Measurements from ENCODE around the gene MFSD6.

The MFSD6 gene

DNA sequence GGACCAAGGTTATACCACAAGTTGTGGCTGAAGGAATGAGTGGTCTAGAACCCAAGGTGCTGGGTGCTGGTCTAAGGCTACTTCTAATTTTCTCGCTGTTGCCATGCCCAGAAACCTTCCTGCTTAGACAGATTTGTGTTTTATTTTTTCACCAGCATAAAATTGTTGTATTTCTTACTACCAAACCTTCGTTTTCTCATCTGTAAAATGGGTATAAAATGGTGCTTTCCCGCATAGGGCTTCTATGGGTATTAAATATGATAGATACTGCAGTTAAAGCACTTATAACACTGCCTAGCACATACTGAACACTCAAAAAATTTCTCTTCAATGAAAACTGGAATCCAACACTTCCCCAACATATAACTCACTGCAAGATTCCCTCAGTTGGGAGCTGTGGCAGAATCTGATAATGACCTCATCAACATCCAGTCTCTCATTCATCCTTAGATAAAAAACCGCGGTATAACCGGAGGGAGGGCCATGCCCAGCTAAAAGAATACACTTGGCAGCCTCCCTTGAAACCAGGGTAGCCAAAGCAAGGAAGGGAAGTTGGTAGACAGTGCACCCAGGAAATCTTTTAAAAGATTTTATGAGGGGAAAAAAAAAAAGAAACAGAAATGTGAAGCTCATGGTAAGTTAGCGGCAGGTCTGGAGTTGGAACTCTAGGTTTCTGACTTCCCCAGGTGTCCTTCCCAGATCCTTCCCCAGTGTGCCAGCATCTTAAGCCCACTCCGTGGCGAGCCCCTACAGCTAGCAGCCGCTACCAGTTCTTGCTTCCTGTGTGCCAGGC, 125.2 kb downstream of the MFSD6 start:
- peak overlapping the region; percentile 80 to 98 (median 96) for H3K27ac ChIP-seq
- H3K4me1 ChIP-seq, result peaks cover 44 to 59% (median 54%) of the 10 kb centered on the region in 10 experiments
- H3K27me3 ChIP-seq, result no peaks in the 10 kb centered on the region
- no peak for TF ChIP-seq Cebpa-rat (IDR thresholded peaks at IDR 0.05)
- peak overlapping the region; percentile 60 to 81 (median 72) for H3K4me3 ChIP-seq
- peak overlapping the region; percentile 85 to 97 (median 94) for H3K9ac ChIP-seq
- peaks cover 17 to 23% (median 21%) of the 10 kb centered on the region in 11 experiments for H3K9me3 ChIP-seq (replicated peaks in 1 of 11)
- peak overlapping the region; percentile 81 to 99 (median 90) for H3K4me2 ChIP-seq
- no peaks in the 10 kb centered on the region for H4K20me1 ChIP-seq
- peaks cover 0 to 17% (median 7%) of the 10 kb centered on the region in 11 experiments; a peak in 10 of 22 replicates for H3K36me3 ChIP-seq

GRCh38 chr2:190533968-190534309, 125.8 kb downstream of the MFSD6 start:
- Histone ChIP-seq H3K9ac (peak overlapping the region; percentile 85 to 97 (median 94)), H3K36me3 (peaks cover 0 to 17% (median 7%) of the 10 kb centered on the region in 11 experiments; a peak in 10 of 22 replicates), H3K27ac (peak overlapping the region; percentile 80 to 98 (median 96)), H3K4me2 (peak overlapping the region; percentile 81 to 99 (median 90)), H3K4me1 (peaks cover 39 to 57% (median 51%) of the 10 kb centered on the region in 10 experiments), H3K4me3 (peak overlapping the region; percentile 60 to 81 (median 72)), H3K9me3 (replicated peaks in 1 of 11) (peaks cover 23 to 28% (median 27%) of the 10 kb centered on the region in 11 experiments), H3K27me3 (no peaks in the 10 kb centered on the region), H4K20me1 (no peaks in the 10 kb centered on the region)
- TF ChIP-seq Cebpa-rat (IDR thresholded peaks at IDR 0.05), result 0 out of 22 replicates have a peak, but pooled peaks of 1 of the 11 experiments have one; percentile 25

- Histone ChIP-seq H4K20me1 (no peaks in the 10 kb centered on the region), H3K36me3 (peaks cover 0 to 17% (median 8%) of the 10 kb centered on the region in 11 experiments; a peak in 11 of 22 replicates), H3K9ac (peak within 1 kb of the TSS; percentile 85 to 97 (median 94)), H3K4me3 (peak within 1 kb of the TSS; percentile 60 to 81 (median 72)), H3K27me3 (no peaks in the 10 kb centered on the region), H3K9me3 (replicated peaks in 1 of 11) (peaks cover 28 to 34% (median 33%) of the 10 kb centered on the region in 11 experiments), H3K4me2 (peak within 1 kb of the TSS; percentile 81 to 99 (median 90)), H3K27ac (peak within 1 kb of the TSS; percentile 80 to 98 (median 96)), H3K4me1 (peaks cover 35 to 57% (median 49%) of the 10 kb centered on the region in 10 experiments)
- TF ChIP-seq Cebpa-rat (IDR thresholded peaks at IDR 0.05), result no peak
Measured at GRCh38 chr2:190534310-190535120, 126.4 kb downstream of the MFSD6 start, which contains the start of gene NEMP2. Gene NEMP2, minus strand, starts transcription at chr2:190534722. Its CDS starts 67 bp downstream, at chr2:190534655.

DNA sequence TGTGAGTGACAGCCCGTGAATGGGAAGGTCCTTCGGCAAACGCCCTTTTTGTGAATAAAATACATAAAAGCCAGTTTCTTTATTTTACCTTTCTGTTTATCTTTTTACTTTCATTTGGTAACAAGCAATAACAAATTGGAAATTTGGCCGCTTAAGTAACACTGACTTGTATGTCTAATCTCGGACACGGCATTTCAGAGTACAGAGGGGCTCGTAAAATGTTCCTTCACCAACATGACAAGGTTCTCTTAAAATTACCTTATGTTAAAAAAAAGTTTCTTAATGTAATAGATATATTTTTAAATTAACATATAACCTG, 126.9 kb downstream of the MFSD6 start:
- no peaks in the 10 kb centered on the region for H4K20me1 ChIP-seq
- H3K27ac ChIP-seq, result peak overlapping the region; percentile 80 to 98 (median 96)
- H3K4me3 ChIP-seq, result peak overlapping the region; percentile 60 to 81 (median 72)
- H3K9ac ChIP-seq, result peak overlapping the region; percentile 85 to 97 (median 94)
- peak overlapping the region; percentile 81 to 99 (median 90) for H3K4me2 ChIP-seq
- peaks cover 0 to 17% (median 9%) of the 10 kb centered on the region in 11 experiments; a peak in 15 of 22 replicates for H3K36me3 ChIP-seq
- H3K27me3 ChIP-seq, result no peaks in the 10 kb centered on the region
- no peak for TF ChIP-seq Cebpa-rat (IDR thresholded peaks at IDR 0.05)
- peaks cover 29 to 51% (median 44%) of the 10 kb centered on the region in 10 experiments for H3K4me1 ChIP-seq
- H3K9me3 ChIP-seq (replicated peaks in 1 of 11), result peaks cover 34 to 40% (median 38%) of the 10 kb centered on the region in 11 experiments

- Histone ChIP-seq H3K27ac (peak overlapping the region in 9 of 11 experiments; percentile 94 to 98 (median 96); a peak in 15 of 22 replicates), H3K9ac (peak overlapping the region; percentile 85 to 97 (median 94); a peak in 20 of 22 replicates)
Measured at GRCh38 chr2:190535586-190535985, 127.4 kb downstream of the MFSD6 start.

GRCh38 chr2:190537765-190538164, 129.6 kb downstream of the MFSD6 start:
- no peak overlapping the region for H3K27ac ChIP-seq
- H3K9ac ChIP-seq, result no peak overlapping the region
- no peaks in the 10 kb centered on the region for H3K27me3 ChIP-seq
- H4K20me1 ChIP-seq, result no peaks in the 10 kb centered on the region
- TF ChIP-seq Cebpa-rat (IDR thresholded peaks at IDR 0.05), result no peak
- H3K9me3 ChIP-seq (replicated peaks in 1 of 11), result peaks cover 56 to 66% (median 62%) of the 10 kb centered on the region in 11 experiments
- peaks cover 0 to 26% (median 19%) of the 10 kb centered on the region in 11 experiments; a peak in 16 of 22 replicates for H3K36me3 ChIP-seq
- no peak overlapping the region for H3K4me3 ChIP-seq
- peaks cover 16 to 25% (median 23%) of the 10 kb centered on the region in 10 experiments for H3K4me1 ChIP-seq
- no peak overlapping the region for H3K4me2 ChIP-seq

More at GRCh38 chr2:190535586-190535985, 127.4 kb downstream of the MFSD6 start:
- no peak for TF ChIP-seq Cebpa-rat (IDR thresholded peaks at IDR 0.05)
- peak overlapping the region; percentile 60 to 81 (median 72); a peak in 18 of 20 replicates for H3K4me3 ChIP-seq
- H3K4me1 ChIP-seq, result peaks cover 24 to 46% (median 39%) of the 10 kb centered on the region in 10 experiments
- H4K20me1 ChIP-seq, result no peaks in the 10 kb centered on the region
- H3K9me3 ChIP-seq (replicated peaks in 1 of 11), result peaks cover 39 to 45% (median 43%) of the 10 kb centered on the region in 11 experiments
- peak overlapping the region; percentile 81 to 99 (median 90) for H3K4me2 ChIP-seq
- H3K36me3 ChIP-seq, result peaks cover 0 to 22% (median 13%) of the 10 kb centered on the region in 11 experiments; a peak in 16 of 22 replicates
- H3K27me3 ChIP-seq, result no peaks in the 10 kb centered on the region

- Histone ChIP-seq H3K36me3 (peaks cover 0 to 26% (median 19%) of the 10 kb centered on the region in 11 experiments; a peak in 16 of 22 replicates), H3K27me3 (no peaks in the 10 kb centered on the region), H3K9ac (no peak overlapping the region), H3K27ac (no peak overlapping the region), H3K4me1 (peaks cover 12 to 21% (median 18%) of the 10 kb centered on the region in 10 experiments), H3K4me3 (no peak overlapping the region), H4K20me1 (no peaks in the 10 kb centered on the region), H3K4me2 (no peak overlapping the region), H3K9me3 (replicated peaks in 1 of 11) (peaks cover 57 to 70% (median 64%) of the 10 kb centered on the region in 11 experiments)
- TF ChIP-seq Cebpa-rat (IDR thresholded peaks at IDR 0.05), result no peak
Measured at GRCh38 chr2:190538201-190538600, 130.0 kb downstream of the MFSD6 start.

DNA sequence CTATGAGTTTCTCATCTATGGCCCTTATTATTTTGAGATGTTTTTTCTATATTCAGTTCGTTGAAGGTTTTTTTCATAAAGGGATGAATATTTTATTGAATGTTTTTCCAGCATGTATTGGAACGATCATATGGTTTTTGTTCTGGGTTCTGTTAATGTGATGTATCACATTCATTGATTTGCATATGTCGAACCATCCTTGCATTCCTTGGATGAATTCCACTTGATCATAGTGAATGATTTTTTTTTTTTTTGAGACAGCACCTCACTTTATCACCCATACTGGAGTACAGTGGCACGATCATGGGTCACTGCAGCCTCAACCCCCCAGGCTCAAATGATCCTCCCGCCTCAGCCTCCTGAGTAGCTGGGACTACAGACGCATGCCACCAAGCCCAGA, 131.9 kb downstream of the MFSD6 start:
- Histone ChIP-seq H3K9me3 (replicated peaks in 1 of 11) (peaks cover 57 to 72% (median 65%) of the 10 kb centered on the region in 11 experiments), H3K4me2 (no peak overlapping the region), H3K27me3 (no peaks in the 10 kb centered on the region), H3K36me3 (peaks cover 0 to 26% (median 19%) of the 10 kb centered on the region in 11 experiments; a peak in 16 of 22 replicates), H3K4me1 (peaks cover 5 to 13% (median 11%) of the 10 kb centered on the region in 10 experiments; a peak in 15 of 20 replicates), H3K9ac (no peak overlapping the region), H3K4me3 (no peak overlapping the region), H4K20me1 (no peaks in the 10 kb centered on the region), H3K27ac (no peak overlapping the region)
- TF ChIP-seq Cebpa-rat (IDR thresholded peaks at IDR 0.05), result no peak

All from BLaER1 treated with 17β-estradiol and CSF1 and Interleukin-3, amounts not matched to agents 10 nM and 100 nM (cell line).